HG03135 (cell line): ENCODE measurements around the gene PHTF2.
"Not testable (repeated sequence)": the region's sequence is repeated elsewhere in the genome, so short reads cannot be mapped to it uniquely, and the experiment has no call there.

Experiments
- ATAC-seq: cut with Tn5 transposase; IDR thresholded peaks from one replicate; pipeline ENCODE4 v1.9.1; 2021; ENCODE audit warnings: mild to moderate bottlenecking, moderate library complexity; ENCODE audit not compliant: unreplicated experiment

Gene PHTF2

GRCh38 chr7:77873416-77874327 is 75.1 kb downstream of the PHTF2 start:
- ATAC-seq = not testable (repeated sequence)

- ATAC-seq = no peak
Measured at GRCh38 chr7:77877791-77878190, 79.2 kb downstream of the PHTF2 start.

- ATAC-seq = no peak
Measured at GRCh38 chr7:77878500-77878899, 79.9 kb downstream of the PHTF2 start.

- ATAC-seq = no peak
Measured at GRCh38 chr7:77879272-77879671, 80.7 kb downstream of the PHTF2 start.

- ATAC-seq = no peak
Measured at GRCh38 chr7:77881871-77882270, 83.3 kb downstream of the PHTF2 start.

- ATAC-seq = no peak
Measured at GRCh38 chr7:77885155-77885554, 86.6 kb downstream of the PHTF2 start.

- no peak for ATAC-seq
Measured at GRCh38 chr7:77887567-77887966, 89.0 kb downstream of the PHTF2 start.

GRCh38 chr7:77888998-77889397 is 90.4 kb downstream of the PHTF2 start:
- ATAC-seq = no peak

GRCh38 chr7:77893813-77894212 is 95.2 kb downstream of the PHTF2 start:
- no peak for ATAC-seq

- ATAC-seq = no peak
Measured at GRCh38 chr7:77894574-77895091, 96.1 kb downstream of the PHTF2 start.

- no peak for ATAC-seq
Measured at GRCh38 chr7:77895905-77896304, 97.3 kb downstream of the PHTF2 start.

GRCh38 chr7:77897004-77897547 is 98.5 kb downstream of the PHTF2 start:
- ATAC-seq = no peak

- ATAC-seq = no peak
Measured at GRCh38 chr7:77899516-77899915, 100.9 kb downstream of the PHTF2 start.

- ATAC-seq = no peak
Measured at GRCh38 chr7:77903597-77903996, 105.0 kb downstream of the PHTF2 start.

- no peak for ATAC-seq
Measured at GRCh38 chr7:77904252-77904651, 105.7 kb downstream of the PHTF2 start.

GRCh38 chr7:77907281-77907680 is 108.7 kb downstream of the PHTF2 start:
- no peak for ATAC-seq

GRCh38 chr7:77908664-77909063 is 110.1 kb downstream of the PHTF2 start:
- no peak for ATAC-seq

GRCh38 chr7:77910124-77910523 is 111.6 kb downstream of the PHTF2 start:
- no peak for ATAC-seq

GRCh38 chr7:77912293-77912692 is 113.7 kb downstream of the PHTF2 start:
- no peak for ATAC-seq

GRCh38 chr7:77913977-77914607 is 115.5 kb downstream of the PHTF2 start:
- no peak for ATAC-seq

- no peak for ATAC-seq
Measured at GRCh38 chr7:77917500-77918262, 119.1 kb downstream of the PHTF2 start.
